ENCODE measurements around the gene FMO4.
A peak's percentile ranks its signal among the peaks of the same experiment; 100 is the strongest.
"Not testable (repeated sequence)": the region's sequence is repeated elsewhere in the genome, so short reads cannot be mapped to it uniquely, and the experiment has no call there.

FMO4 gene, protein sequence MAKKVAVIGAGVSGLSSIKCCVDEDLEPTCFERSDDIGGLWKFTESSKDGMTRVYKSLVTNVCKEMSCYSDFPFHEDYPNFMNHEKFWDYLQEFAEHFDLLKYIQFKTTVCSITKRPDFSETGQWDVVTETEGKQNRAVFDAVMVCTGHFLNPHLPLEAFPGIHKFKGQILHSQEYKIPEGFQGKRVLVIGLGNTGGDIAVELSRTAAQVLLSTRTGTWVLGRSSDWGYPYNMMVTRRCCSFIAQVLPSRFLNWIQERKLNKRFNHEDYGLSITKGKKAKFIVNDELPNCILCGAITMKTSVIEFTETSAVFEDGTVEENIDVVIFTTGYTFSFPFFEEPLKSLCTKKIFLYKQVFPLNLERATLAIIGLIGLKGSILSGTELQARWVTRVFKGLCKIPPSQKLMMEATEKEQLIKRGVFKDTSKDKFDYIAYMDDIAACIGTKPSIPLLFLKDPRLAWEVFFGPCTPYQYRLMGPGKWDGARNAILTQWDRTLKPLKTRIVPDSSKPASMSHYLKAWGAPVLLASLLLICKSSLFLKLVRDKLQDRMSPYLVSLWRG

DNA sequence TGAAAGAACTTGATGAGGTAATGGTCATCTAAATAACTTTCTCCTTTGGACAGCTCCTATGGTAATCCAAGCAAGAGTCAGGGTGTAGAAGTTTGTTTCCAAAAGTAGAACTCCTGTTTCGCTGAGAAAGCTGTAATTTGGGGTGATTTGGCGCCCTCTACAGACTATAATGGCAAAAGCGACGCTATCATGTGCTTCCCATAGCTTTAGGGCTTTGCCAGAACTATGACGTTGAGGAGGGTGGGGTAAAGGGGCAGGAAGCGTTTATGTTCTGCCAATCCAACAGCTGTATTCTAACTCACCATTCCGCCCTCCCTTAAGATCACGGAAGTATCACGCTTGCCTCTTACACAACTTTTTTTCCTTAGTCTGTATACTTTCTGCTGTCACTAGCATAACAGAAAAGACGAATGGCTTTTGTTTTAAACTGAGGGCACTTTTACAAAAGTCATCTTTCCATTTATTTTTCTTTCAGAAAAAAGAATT lies at the start of gene FMO4:
Gene FMO4, plus strand, starts transcription at position 349 of the 486 bp plus-strand sequence. CDS start 5,643 bp downstream, outside the sequence.
- DNase-seq = peak; percentile 68

DNA sequence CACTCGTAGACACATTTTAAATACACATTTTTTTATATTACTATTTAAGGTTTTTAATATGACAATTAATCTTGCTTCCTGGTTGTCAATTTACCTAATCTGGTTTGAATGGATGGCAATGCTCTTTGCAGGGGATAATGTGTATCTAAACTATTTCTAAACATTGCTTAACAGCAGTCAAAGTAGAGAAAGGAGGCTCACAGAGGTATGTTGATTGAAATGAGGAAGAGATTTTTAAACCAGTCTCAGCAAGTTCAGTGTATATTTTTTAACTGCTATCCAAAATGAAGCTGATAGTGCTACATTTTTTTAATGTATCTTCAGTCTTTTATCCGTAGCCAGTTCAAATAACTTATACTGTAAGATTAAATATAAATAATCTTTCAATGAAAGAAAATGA lies 48.3 kb upstream of the FMO4 start:
- no peak for DNase-seq

GRCh38 chr1:171266930-171267329 lies 47.1 kb upstream of the FMO4 start:
- DNase-seq = no peak

GRCh38 chr1:171267391-171267790 lies 46.6 kb upstream of the FMO4 start:
- no peak for DNase-seq

GRCh38 chr1:171270806-171271205 lies 43.2 kb upstream of the FMO4 start:
- no peak for DNase-seq

DNA sequence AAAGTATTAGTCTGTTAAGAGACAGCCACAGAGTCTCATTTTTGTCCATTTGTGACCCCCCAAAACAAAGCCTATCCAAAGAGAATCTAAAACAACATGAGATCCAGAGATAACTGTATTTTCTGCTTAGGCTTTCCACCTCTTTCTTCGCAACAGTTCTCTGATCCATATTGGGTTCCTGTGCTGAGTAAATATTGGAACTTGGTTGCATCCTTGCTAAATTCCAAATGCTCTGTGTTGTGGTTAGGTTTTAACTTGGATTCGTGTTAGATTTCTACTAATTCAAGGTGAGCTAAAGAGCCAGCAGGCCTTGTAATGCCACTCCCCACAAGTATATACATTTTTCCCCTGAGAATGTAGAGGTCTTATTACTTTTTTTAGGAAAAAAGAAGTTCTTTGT lies 36.4 kb upstream of the FMO4 start:
- no peak for DNase-seq

- DNase-seq = no peak
Observed at GRCh38 chr1:171279234-171279633, 34.7 kb upstream of the FMO4 start.

DNA sequence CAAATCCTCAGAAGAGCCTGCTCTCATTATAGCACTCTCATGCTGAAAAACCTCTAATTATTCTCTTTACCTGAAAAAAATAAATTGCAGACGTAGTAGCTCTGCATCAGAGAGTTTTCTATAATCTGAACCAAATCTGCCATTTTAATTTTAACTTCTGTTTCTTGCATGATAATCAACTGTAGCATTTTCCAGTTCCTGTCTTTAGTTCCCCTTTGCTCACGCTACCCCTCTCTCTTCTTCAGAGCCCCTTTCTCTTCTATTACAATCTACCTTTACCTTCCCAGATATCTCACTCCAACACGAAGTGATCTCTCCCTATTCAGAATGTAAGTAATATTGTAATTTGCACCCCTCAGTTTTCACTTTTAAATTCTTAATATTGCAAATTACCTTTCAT lies 34.3 kb upstream of the FMO4 start:
- no peak for DNase-seq

GRCh38 chr1:171280599-171280998 lies 33.4 kb upstream of the FMO4 start:
- no peak for DNase-seq

DNA sequence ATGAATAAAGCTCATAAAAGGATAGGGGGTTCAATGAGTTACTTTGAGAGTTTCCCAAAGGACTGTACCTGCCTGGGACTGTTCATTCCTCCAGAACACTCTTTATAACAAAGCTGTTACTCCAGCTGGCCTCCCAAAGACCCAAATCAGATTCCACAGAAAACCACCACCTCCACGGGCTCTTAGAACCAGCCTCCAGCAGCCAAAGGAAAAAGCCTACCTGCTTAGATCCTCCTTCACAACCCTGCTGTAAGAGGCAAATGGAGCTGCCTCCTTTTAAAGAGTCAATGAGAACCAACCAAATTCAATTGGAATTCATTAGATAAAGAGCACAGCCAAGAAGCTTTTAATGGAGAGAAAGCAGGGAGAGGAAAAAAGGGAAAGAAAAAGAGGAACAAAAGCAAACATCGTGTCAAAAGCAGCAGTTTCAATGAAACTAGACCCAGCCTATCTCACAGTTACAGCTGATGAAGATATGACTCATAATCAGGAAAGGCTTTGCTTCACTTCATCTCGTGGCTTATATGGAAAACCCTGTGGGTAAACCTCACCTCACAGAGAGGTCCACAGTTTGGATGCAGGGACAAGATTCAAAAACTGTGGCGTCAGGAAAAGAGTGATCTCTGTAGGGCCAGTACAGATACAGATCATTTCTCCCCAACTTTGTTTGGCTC lies 27.8 kb upstream of the FMO4 start:
- no peak for DNase-seq

GRCh38 chr1:171290621-171291020 lies 23.4 kb upstream of the FMO4 start:
- DNase-seq = no peak

DNA sequence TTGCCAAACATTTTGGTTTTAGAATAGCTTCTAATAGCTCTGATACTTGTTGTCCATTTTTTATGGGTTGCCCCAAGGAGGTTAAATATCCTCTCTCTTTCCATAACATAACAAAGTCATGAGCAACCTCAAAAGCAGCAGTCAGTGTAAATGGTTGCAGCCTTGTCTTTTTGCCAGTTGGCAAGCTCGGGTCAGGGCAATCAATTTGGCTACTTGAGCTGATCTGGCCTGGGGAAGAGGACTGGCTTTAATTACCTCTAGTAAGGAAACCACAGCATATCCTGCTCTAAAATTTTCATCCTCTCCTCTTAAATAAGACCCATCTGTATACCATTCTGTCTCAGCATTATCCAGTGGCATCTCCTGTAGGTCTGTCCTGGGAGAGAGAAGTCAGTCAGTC lies 21.2 kb upstream of the FMO4 start:
- no peak for DNase-seq

DNA sequence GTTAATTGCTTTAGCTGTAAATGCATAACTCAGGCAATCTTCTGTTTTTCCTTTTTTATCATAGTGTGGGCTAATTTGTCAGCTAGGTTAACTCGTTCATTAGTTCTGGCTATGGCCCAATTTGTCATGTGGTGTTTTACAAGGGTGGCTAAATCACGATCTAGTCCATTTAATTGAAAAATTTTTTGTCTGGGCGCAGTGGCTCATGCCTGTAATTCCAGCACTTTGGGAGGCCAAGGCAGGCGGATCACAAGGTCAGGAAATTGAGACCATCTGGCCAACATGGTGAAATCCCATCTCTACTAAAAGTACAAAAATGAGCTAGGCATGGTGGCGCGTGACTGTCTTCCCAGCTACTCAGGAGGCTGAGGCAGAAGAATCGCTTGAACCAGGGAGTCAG lies 18.6 kb upstream of the FMO4 start:
- not testable (repeated sequence) for DNase-seq

DNA sequence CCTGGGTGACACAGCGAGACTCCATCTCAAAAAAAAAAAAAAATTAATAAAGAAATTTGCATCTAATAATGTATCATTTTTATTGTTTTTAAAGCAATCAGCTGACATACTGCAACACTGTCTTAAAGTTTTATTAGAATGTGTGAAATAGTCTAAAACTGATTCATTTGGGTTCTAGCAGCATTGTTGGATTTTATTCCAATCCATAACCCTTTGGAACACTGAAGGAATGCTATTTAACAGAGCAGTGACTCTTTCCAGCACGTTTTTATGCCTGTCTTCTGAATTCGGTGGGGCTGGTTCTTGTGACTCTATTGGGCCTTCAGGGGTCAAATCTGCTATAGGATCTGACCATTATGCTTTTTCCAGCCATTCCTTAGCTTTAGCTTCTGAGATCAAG lies 18.2 kb upstream of the FMO4 start:
- DNase-seq = no peak

DNA sequence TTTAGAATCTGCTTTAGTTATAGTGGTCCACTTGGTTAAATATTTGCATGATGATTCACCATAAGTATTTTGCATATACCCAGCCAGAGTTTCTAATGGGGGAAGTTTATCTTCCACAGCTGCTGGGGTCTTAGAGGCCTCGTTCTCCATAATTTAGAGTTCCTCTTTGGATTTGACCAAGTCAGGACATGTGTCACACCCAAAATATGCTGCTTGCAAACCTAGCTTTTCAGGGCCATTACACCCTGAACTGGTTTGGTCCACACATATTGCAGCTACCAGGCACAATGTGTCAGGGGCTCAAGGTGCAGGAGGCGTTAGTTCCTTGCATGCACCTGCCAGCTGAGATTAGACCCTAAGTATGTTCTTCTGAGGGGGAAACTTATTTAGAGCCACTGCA lies 17.1 kb upstream of the FMO4 start:
- no peak for DNase-seq

- DNase-seq = no peak
Observed at GRCh38 chr1:171298696-171299095, 15.3 kb upstream of the FMO4 start.

GRCh38 chr1:171299342-171299741 lies 14.6 kb upstream of the FMO4 start:
- no peak for DNase-seq

- DNase-seq = no peak
Observed at GRCh38 chr1:171300401-171300800, 13.6 kb upstream of the FMO4 start.

DNA sequence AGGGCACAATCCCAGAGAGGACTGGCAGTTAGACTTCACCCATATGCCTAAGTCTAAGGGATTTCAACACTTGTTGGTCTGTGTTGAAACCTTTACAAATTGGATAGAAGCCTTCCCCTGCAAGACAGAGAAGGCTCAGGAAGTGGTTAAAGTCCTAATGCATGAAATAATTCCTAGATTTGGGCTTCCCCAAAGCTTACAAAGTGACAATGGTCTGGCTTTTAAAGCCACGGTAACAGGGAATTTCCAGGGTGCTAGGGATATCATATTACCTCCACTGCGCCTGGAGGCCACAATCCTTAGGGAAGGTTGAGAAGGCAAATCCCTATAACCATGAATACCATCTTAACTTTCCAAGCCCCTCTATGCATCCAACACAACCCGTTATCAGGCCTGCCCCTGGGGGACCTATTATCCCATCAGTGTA lies 3.3 kb upstream of the FMO4 start:
- DNase-seq = no peak

- no peak for DNase-seq
Observed at GRCh38 chr1:171311771-171312558, 2.0 kb upstream of the FMO4 start.

DNA sequence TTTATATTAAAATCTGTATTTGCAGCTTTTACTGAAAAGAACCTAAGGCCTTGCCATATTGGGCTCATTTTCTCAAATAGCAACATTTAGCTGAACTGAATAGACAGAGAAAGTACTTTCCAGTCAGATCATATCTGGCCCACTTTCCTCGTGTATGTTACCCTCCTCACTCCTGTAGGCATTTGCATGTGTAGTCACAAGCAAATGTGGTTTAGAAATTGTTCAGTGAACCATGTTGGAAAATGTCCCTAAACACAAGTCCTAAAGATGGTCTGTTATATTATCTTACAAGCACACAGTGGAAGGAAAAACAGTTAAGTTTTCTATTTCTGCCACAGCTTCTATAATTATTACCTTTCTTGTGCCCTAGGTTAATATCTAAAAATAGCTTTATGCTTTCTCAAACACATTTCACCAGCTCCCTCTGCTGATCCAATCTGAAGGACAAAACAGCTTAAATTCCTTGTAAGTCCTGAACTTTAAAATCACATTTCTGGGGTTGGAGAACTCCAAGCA lies 606 bp upstream of the FMO4 start:
- DNase-seq = no peak

DNA sequence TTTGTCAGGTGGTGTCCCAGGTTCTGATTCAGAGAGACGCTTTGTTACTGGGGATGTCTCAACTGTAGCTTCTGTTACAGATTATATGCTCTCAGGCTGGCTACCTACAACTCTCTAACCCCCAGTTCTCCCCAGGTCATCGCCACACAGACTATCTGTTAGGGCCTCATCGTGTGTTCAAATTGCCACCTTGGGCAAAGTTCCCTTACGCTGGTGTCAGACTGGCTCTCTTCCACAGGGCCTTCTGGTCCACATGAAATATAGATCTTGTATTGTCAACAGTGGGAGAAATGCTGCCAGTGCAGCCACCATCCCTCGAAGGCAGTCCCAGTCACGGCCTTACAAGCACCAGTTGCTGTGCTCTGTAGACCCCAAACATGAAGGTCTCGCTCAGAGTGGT lies 15.3 kb downstream of the FMO4 start:
- DNase-seq = no peak

All from stimulated activated CD4-positive, alpha-beta T cell treated with anti-CD3 and anti-CD28 coated beads, Interleukin-2, amount 100 ng/mL, for 48 hours (primary cell).